HCT116 (cell line): ENCODE results near the gene ANP32B. TPM values are rescaled to one million over a fixed set of nuclear protein-coding genes. Genes with fewer than 3 reads are reported as not detected.
"Not testable (repeated sequence)": the region's sequence is repeated elsewhere in the genome, so short reads cannot be mapped to it uniquely, and the experiment has no call there.

Experiments used
- ATAC-seq: fragments of 200-7000 bp; cut with Tn5 transposase; 2 replicates; pipeline ENCODE4 v1.9.1; 2020; ENCODE audit warnings: mild to moderate bottlenecking, moderate library complexity
- BruUV-seq: library from RNA; stranded (reverse); fragments of 400-500 nt; replicated peaks from 2 replicates; lab custom pipeline; 2021; lab: Mats Ljungman, UMichigan
- CTCF ChIA-PET: fragments of 300-600 bp; sonication (Branson Sonifier 250); formaldehyde crosslinking; loops from one replicate; lab custom pipeline; 2021; ENCODE audit warnings: antibody characterized with exemption; lab: Charles Lee
- POLR2A ChIA-PET: fragments of 300-600, 350-600 bp; sonication (Branson Sonifier 250); formaldehyde crosslinking; loops from one replicate; lab custom pipeline; 2021; ENCODE audit warnings: antibody characterized with exemption; lab: Charles Lee
- RAD21 ChIA-PET, 2 experiments: fragments of 300-600 bp; sonication (Branson Sonifier 250); formaldehyde crosslinking; loops; one replicate each; lab custom pipeline; 2023; ENCODE audit warnings: low total read pairs in 2 of 2; ENCODE audit not compliant: uncharacterized antibody in 2 of 2, unreplicated experiment in 2 of 2, low non-redundant PET in 1 of 2; lab: Charles Lee
- DNase-seq: peaks from one replicate; pipeline ENCODE4 v3.0.0-alpha.2; 2010; ENCODE audit warnings: low read depth, low spot score
- H2AFZ ChIP-seq: fragments of 200-600 bp; shearing (Covaris generic), sonication (generic); 2 replicates; pipeline ENCODE4 v1.6.1; 2017; ENCODE audit warnings: low read depth, mixed run types, mixed read lengths, antibody characterized with exemption, low read length; ENCODE audit not compliant: poor library complexity, severe bottlenecking
- H3K27ac ChIP-seq: 2 replicates; pipeline ENCODE4 v1.5.1; 2012; ENCODE audit warnings: low read depth, low read length
- H3K27me3 ChIP-seq: fragments of 200-600 bp; sonication (generic); 2 replicates; pipeline ENCODE4 v1.6.1; 2016; ENCODE audit warnings: mixed run types, low read length, mixed read lengths; ENCODE audit not compliant: insufficient read depth
- H3K36me3 ChIP-seq, 2 experiments: fragments of 200-500 bp in 1 of 2; fragments of 200-600 bp in 1 of 2; sonication (Bioruptor generic) in 1 of 2; sonication (generic) in 1 of 2; 2 replicates each; pipeline versions ENCODE4 v1.5.1 to v1.6.1; 2014 to 2016; ENCODE audit warnings: low read length in 2 of 2, inconsistent platforms in 1 of 2, mixed read lengths in 1 of 2, mixed run types in 1 of 2; ENCODE audit not compliant: insufficient read depth in 2 of 2, control insufficient read depth in 1 of 2
- H3K4me1 ChIP-seq, 2 experiments: fragments of 200-600 bp in 1 of 2; sonication (generic) in 1 of 2; 2 replicates each; pipeline versions ENCODE4 v1.5.1 to v1.6.1; 2012 to 2017; ENCODE audit warnings: low read length in 2 of 2, inconsistent platforms in 1 of 2, mild to moderate bottlenecking in 1 of 2, mixed read lengths in 1 of 2, mixed run types in 1 of 2, moderate library complexity in 1 of 2; ENCODE audit not compliant: insufficient read depth in 2 of 2, control insufficient read depth in 1 of 2
- H3K4me2 ChIP-seq: fragments of 200-600 bp; sonication (generic); 2 replicates; pipeline ENCODE4 v1.6.1; 2017; ENCODE audit warnings: mixed run types, low read length, mixed read lengths
- H3K4me3 ChIP-seq, 2 experiments: fragments of 200-600 bp in 1 of 2; sonication (generic) in 1 of 2; replicated peaks in 1 of 2; 2 replicates each; pipeline ENCODE4 v1.5.1; 2011 to 2016; ENCODE audit warnings: low read length in 2 of 2, control low read depth in 1 of 2, low read depth in 1 of 2, mild to moderate bottlenecking in 1 of 2, mixed read lengths in 1 of 2, mixed run types in 1 of 2
- H3K79me2 ChIP-seq: fragments of 200-600 bp; sonication (generic); 2 replicates; pipeline ENCODE4 v1.6.1; 2017; ENCODE audit warnings: mild to moderate bottlenecking, mixed run types, low read length, moderate library complexity, mixed read lengths; ENCODE audit not compliant: insufficient read depth
- H3K9ac ChIP-seq: fragments of 200-600 bp; sonication (generic); 2 replicates; pipeline ENCODE4 v1.6.1; 2016; ENCODE audit warnings: low read length, mixed read lengths
- H3K9me2 ChIP-seq: fragments of 200-600 bp; sonication (generic), shearing (Covaris generic); 2 replicates; pipeline ENCODE4 v1.6.1; 2017; ENCODE audit warnings: mixed run types, mild to moderate bottlenecking, moderate library complexity; ENCODE audit not compliant: insufficient read depth
- H3K9me3 ChIP-seq, 2 experiments: fragments of 200-500 bp in 1 of 2; fragments of 200-600 bp in 1 of 2; sonication (Bioruptor generic) in 1 of 2; sonication (generic) in 1 of 2; 2 replicates each; pipeline ENCODE4 v1.6.1; 2014 to 2017; ENCODE audit warnings: low read length in 2 of 2, mixed read lengths in 2 of 2, inconsistent platforms in 1 of 2, low read depth in 1 of 2, mild to moderate bottlenecking in 1 of 2, mixed run types in 1 of 2, moderate library complexity in 1 of 2; ENCODE audit not compliant: control insufficient read depth in 1 of 2, insufficient read depth in 1 of 2
- H4K20me1 ChIP-seq: fragments of 200-600 bp; sonication (generic), shearing (Covaris generic); 2 replicates; pipeline ENCODE4 v1.6.1; 2017; ENCODE audit warnings: mixed run types, mild to moderate bottlenecking, moderate library complexity; ENCODE audit not compliant: insufficient read depth
- EZH2 ChIP-seq: fragments of 200-600 bp; sonication (generic); IDR thresholded peaks from 2 replicates; pipeline ENCODE4 v1.6.1; 2017; ENCODE audit warnings: antibody characterized with exemption, mixed run types
- POLR2AphosphoS5 ChIP-seq: IDR thresholded peaks from 2 replicates; pipeline ENCODE4 v1.6.1; 2011; ENCODE audit warnings: mild to moderate bottlenecking, low read depth, low read length, moderate library complexity
- SIN3A ChIP-seq: IDR thresholded peaks from 2 replicates; pipeline ENCODE4 v1.6.1; 2012; ENCODE audit warnings: low read depth
- SP1 ChIP-seq: IDR thresholded peaks from 2 replicates; pipeline ENCODE4 v1.6.1; 2012; ENCODE audit warnings: low read depth
- ZFX ChIP-seq: fragments of 450-650 bp; IDR thresholded peaks from 2 replicates; pipeline ENCODE4 v1.6.1; 2017
- ZNF274 ChIP-seq: fragments of 200-500 bp; sonication (Bioruptor generic); IDR thresholded peaks from 2 replicates; pipeline ENCODE4 v1.6.1; 2014; ENCODE audit warnings: mild to moderate bottlenecking, low read depth, low read length, inconsistent platforms
- intact Hi-C: fragments of 100-400 bp; cut with micrococcal nuclease; formaldehyde crosslinking; loops from 2 replicates; pipeline ENCODE4 v1.10.0; 2022
- total RNA-seq: library from RNA; stranded (reverse); gene quantifications from one replicate; pipeline ENCODE4 v1.2.1, GENCODE V29; 2021; ENCODE audit not compliant: unreplicated experiment
- TF ChIP-seq, protein P1 (sequence below): IDR thresholded peaks from 2 replicates; pipeline ENCODE4 v1.6.1; 2011; ENCODE audit warnings: mild to moderate bottlenecking, low read length, moderate library complexity; ENCODE audit not compliant: insufficient replicate concordance; ENCODE audit errors: extremely low read depth

ANP32B gene
- total RNA-seq, 1 experiment from 2014 or later, result 206 TPM

DNA sequence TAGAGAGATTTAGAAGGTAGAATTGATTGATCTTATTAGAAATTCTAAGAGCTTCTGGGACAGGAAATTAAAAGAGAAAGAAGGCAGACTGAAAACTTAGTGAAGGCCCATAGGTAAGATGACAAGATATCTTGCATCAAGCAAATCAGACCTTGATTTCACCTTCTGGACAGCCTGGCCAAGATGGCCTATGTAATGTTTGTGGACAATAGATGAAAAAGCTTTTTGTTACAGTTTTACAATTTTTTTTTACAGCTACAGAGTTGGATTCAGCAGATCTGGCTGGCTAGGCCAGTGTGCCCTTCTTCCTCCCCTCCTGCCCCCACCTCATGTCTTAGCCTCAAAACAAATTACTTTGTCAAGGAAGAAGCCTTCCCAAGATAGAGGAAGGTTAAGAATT is 23.6 kb upstream of the ANP32B start:
- Histone ChIP-seq H3K4me3 (no peak overlapping the region), H3K9ac (no peak overlapping the region), H3K9me3 (no peaks in the 10 kb centered on the region), H3K4me2 (no peak overlapping the region), H3K27ac (no peak overlapping the region), H2AFZ (no peak overlapping the region), H3K36me3 (no peaks in the 10 kb centered on the region), H3K79me2 (no peaks in the 10 kb centered on the region), H4K20me1 (no peaks in the 10 kb centered on the region), H3K9me2 (no peaks in the 10 kb centered on the region), H3K4me1 (no peaks in the 10 kb centered on the region), H3K27me3 (no peaks in the 10 kb centered on the region)
- TF ChIP-seq EZH2, result no peak
- TF ChIP-seq ZFX, result no peak
- TF ChIP-seq ZNF274, result no peak
- TF ChIP-seq, protein P1, sequence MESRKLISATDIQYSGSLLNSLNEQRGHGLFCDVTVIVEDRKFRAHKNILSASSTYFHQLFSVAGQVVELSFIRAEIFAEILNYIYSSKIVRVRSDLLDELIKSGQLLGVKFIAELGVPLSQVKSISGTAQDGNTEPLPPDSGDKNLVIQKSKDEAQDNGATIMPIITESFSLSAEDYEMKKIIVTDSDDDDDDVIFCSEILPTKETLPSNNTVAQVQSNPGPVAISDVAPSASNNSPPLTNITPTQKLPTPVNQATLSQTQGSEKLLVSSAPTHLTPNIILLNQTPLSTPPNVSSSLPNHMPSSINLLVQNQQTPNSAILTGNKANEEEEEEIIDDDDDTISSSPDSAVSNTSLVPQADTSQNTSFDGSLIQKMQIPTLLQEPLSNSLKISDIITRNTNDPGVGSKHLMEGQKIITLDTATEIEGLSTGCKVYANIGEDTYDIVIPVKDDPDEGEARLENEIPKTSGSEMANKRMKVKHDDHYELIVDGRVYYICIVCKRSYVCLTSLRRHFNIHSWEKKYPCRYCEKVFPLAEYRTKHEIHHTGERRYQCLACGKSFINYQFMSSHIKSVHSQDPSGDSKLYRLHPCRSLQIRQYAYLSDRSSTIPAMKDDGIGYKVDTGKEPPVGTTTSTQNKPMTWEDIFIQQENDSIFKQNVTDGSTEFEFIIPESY, result no peak
- no peak for TF ChIP-seq SP1
- TF ChIP-seq POLR2AphosphoS5, result no peak
- TF ChIP-seq SIN3A, result no peak
- RAD21 ChIA-PET, result no interaction called here
- CTCF ChIA-PET, result interaction anchor here (1.2 kb wide), 1 partner anchor 37 kb away, joined by 5 read pairs; the partner anchor contains the start of gene TRMO
- ATAC-seq, result no peak
- intact Hi-C loops, result no loop called here
- BruUV-seq, result no TSS peak
- DNase-seq, result no peak
- POLR2A ChIA-PET, result interaction anchor here (0.6 kb wide), 1 partner anchor 9 kb away, joined by 3 read pairs; no protein-coding TSS in a partner anchor

GRCh38 chr9:97960678-97961328 is 22.3 kb upstream of the ANP32B start:
- H3K79me2 ChIP-seq, H3K36me3 ChIP-seq, H3K9me2 ChIP-seq, H3K27me3 ChIP-seq, H4K20me1 ChIP-seq, DNase-seq, ATAC-seq, H3K27ac ChIP-seq, RAD21 ChIA-PET, H2AFZ ChIP-seq, intact Hi-C loops, H3K9me3 ChIP-seq, H3K4me3 ChIP-seq, H3K4me2 ChIP-seq, BruUV-seq, POLR2A ChIA-PET, H3K4me1 ChIP-seq, H3K9ac ChIP-seq: not testable (repeated sequence)
- CTCF ChIA-PET, result interaction anchor here (1.2 kb wide), 1 partner anchor 38 kb away, joined by 5 read pairs; the partner anchor contains the start of gene TRMO
